ENCODE results near the gene SFN.

Gene SFN

GRCh38 chr1:26907071-26907917 lies 44.3 kb downstream of the SFN start:
- POLR2A ChIA-PET: no interaction called here
- CTCF ChIA-PET: interaction anchor here (2.0 kb wide), 2 partner anchors 11 to 14 kb away, joined by 6 read pairs; partner anchors contain the start of gene NUDC
- no peak for TF ChIP-seq CTCF (IDR thresholded peaks at IDR 0.05; ENCODE audit: control extremely low read depth, extremely low read depth, low read depth, missing control alignments)
- DNase-seq (ENCODE audit: extremely low spot score): no peak

DNA sequence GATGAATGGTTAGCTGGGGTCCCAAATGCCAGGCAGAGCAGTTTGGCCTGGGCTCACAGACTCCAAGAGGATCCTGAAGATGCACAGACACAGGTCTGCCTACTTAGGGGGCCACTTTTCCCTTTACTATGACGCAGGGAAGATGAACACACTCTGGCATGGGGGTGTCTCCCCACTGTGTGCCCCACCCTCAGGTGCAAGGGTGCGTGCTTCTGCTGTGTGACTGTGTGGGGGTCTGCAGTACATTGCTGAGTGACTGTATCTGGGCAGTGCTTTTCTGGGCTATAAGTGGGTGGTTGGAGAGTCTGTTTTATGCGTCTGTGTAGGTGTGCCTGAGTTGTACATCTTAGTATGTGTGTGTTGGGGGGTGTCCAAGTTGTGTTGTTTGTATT lies 47.0 kb downstream of the SFN start:
- DNase-seq (ENCODE audit: extremely low spot score): no peak
- CTCF ChIA-PET: no interaction called here
- TF ChIP-seq CTCF (IDR thresholded peaks at IDR 0.05; ENCODE audit: control extremely low read depth, extremely low read depth, low read depth, missing control alignments): no peak
- POLR2A ChIA-PET: no interaction called here

DNA sequence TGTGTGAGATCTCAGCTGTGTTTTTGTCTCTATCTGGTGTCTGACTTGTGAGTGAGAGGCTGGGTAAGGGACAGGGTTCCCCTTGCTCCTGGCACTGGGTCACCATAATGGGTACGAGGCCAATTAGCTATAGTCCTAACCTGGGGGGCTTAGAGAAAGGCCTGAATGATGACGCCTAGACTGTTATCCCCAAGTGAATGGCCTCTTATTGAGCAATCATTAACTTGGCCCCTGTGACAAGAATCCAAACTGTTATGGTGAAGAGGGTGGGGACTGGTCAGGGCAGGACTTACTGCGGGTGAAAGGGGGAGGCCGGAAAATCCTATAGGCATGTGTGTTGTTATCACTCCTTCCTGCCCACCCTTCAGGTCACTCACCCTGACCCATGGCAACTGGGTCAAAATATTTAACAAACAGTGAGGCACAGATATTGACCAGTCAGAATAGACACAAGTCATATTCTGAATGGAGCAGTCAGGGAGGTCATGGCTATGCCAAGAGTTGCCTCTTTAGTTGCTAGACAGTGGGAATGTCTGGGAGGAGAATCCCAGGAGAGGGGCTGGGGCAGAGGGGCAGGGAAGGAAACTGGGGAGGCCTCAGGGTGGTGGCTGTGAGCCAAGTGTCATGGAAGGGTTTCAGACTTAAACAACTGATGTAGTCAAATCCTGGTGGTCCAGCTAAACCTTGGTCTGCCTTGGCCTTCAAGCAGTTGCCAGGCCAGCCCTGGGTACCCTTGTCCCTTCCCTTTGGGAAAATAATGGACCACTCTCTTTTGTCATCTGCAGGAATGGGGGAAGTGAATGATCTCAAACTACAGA lies 47.6 kb downstream of the SFN start:
- POLR2A ChIA-PET: no interaction called here
- DNase-seq (ENCODE audit: extremely low spot score): no peak
- no peak for TF ChIP-seq CTCF (IDR thresholded peaks at IDR 0.05; ENCODE audit: control extremely low read depth, extremely low read depth, low read depth, missing control alignments)
- CTCF ChIA-PET: no interaction called here

- DNase-seq (ENCODE audit: extremely low spot score): no peak
- CTCF ChIA-PET: interaction anchor here (0.9 kb wide), 1 partner anchor 12 kb away, joined by 3 read pairs; the partner anchor contains the start of gene GPATCH3
- no peak for TF ChIP-seq CTCF (IDR thresholded peaks at IDR 0.05; ENCODE audit: control extremely low read depth, extremely low read depth, low read depth, missing control alignments)
- POLR2A ChIA-PET: no interaction called here
Observed at GRCh38 chr1:26911399-26912146, 48.6 kb downstream of the SFN start.

DNA sequence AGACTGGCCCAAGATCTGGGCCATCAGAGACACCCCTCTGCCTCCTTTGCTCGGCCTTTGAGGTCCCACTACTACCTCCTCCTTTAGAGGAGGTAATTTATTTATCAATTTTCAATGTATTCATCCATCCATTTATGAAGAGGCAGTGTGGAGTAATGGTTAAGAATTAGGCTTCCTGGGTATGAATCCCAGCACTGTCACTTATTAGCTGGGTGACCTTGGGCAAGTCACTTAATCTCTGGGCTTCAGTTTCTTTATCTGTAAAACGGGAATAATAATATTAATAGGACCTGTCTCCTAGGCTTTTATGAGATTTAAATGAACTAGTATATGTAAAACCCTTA lies 49.2 kb downstream of the SFN start:
- TF ChIP-seq CTCF (IDR thresholded peaks at IDR 0.05; ENCODE audit: control extremely low read depth, extremely low read depth, low read depth, missing control alignments): no peak
- no peak for DNase-seq (ENCODE audit: extremely low spot score)
- ChIA-PET POLR2A (no interaction called here), CTCF (interaction anchor here (0.9 kb wide), 1 partner anchor 12 kb away, joined by 3 read pairs; the partner anchor contains the start of gene GPATCH3)

DNA sequence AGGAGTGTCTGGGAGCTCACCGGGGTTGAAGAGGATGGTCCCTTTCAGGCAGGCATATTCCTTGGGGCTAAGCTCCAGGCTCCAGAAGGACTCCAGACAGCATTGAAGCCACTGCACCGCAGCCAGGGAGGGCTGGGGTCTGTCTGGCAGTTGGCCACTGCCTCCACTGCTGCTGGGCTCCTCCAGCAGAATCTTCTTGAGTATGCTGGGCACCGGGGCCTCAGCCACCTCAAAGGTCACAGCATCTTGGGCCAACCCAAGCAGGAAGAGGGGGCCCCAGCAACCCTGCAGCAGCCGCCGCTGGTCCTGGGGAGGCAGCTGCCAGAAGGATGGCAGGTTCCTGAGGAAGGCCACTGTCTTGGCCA lies 50.4 kb downstream of the SFN start:
- TF ChIP-seq CTCF (IDR thresholded peaks at IDR 0.05; ENCODE audit: control extremely low read depth, extremely low read depth, low read depth, missing control alignments): no peak
- CTCF ChIA-PET: interaction anchor here (0.7 kb wide), 1 partner anchor 12 kb away, joined by 3 read pairs; no protein-coding TSS in a partner anchor
- POLR2A ChIA-PET: interaction anchor here (0.6 to 1.1 kb wide), 2 partner anchors 13 to 16 kb away, joined by 3 read pairs; partner anchors contain the start of gene GPATCH3
- DNase-seq (ENCODE audit: extremely low spot score): no peak

Measured in GM10248 (cell line).